Spleen (tissue), 7 donors: ENCODE measurements around the gene ABHD17C.

Experiments
- POLR2A ChIP-seq, 3 donors: fragments of 450-650 bp; IDR thresholded peaks; one replicate each; pipeline ENCODE4 v1.5.1; 2017; ENCODE audit warnings: antibody characterized with exemption in 3 of 3, mild to moderate bottlenecking in 1 of 3
- TF ChIP-seq, protein P1 (sequence below), 11 experiments: fragments of 200-600 bp in 7 of 11; fragments of 450-650 bp in 4 of 11; sonication (generic) in 4 of 11; IDR thresholded peaks in 8 of 11; conservative IDR thresholded peaks in 3 of 11; 1 replicate in 7 of 11; 2 replicates in 4 of 11; pipeline versions ENCODE4 v1.4.0 to v1.8.0; 2016 to 2021; ENCODE audit warnings: antibody characterized with exemption in 11 of 11, inconsistent platforms in 4 of 11, mild to moderate bottlenecking in 1 of 11
- donor health status: DM: no; HTN: no; CAD: no; lungs with moderate emphysema.
- donor health status: DM: no; HTN: no; CAD: no.
- donor health status: DM: no; HTN: no; CAD: no.

DNA sequence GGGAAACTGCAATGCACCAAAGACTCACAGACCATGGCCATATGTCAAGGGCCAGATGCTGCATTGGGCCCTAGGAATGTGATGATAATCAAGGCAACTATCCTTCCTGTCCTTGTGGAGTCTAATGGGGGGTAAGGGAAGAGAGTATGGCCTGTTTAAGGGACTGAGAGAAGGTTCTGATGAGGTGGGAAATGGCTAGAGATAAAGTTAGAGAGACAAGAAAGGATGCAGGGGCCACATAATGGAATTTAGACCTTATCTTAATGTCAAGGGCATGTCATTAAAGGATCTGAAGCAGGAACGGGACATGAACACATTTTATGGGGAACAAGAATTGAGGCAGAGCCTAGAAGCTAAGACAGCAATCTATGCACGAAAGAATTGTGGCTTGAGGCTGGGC is 30.0 kb upstream of the ABHD17C start:
- no peak for TF ChIP-seq POLR2A (IDR thresholded peaks at IDR 0.05)
- TF ChIP-seq, protein P1, sequence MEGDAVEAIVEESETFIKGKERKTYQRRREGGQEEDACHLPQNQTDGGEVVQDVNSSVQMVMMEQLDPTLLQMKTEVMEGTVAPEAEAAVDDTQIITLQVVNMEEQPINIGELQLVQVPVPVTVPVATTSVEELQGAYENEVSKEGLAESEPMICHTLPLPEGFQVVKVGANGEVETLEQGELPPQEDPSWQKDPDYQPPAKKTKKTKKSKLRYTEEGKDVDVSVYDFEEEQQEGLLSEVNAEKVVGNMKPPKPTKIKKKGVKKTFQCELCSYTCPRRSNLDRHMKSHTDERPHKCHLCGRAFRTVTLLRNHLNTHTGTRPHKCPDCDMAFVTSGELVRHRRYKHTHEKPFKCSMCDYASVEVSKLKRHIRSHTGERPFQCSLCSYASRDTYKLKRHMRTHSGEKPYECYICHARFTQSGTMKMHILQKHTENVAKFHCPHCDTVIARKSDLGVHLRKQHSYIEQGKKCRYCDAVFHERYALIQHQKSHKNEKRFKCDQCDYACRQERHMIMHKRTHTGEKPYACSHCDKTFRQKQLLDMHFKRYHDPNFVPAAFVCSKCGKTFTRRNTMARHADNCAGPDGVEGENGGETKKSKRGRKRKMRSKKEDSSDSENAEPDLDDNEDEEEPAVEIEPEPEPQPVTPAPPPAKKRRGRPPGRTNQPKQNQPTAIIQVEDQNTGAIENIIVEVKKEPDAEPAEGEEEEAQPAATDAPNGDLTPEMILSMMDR (IDR thresholded peaks at IDR 0.05 in 8 of 11, conservative IDR thresholded peaks at IDR 0.05 in 3 of 11): no peak
